RWPE1 (cell line): ENCODE measurements around the gene MTHFD1L.

ENCODE experiments used
- CTCF ChIA-PET: fragments of 350-600 bp; sonication (Branson Sonifier 250); formaldehyde crosslinking; extraction: SDS; loops from one replicate; lab custom pipeline; 2021; lab: Yijun Ruan, JAX
- POLR2A ChIA-PET: fragments of 400-600 bp; formaldehyde crosslinking; extraction: SDS; loops from one replicate; lab custom pipeline; 2020; ENCODE audit warnings: antibody characterized with exemption; ENCODE audit not compliant: low non-redundant PET; lab: Yijun Ruan, JAX
- DNase-seq: peaks from one replicate; pipeline ENCODE4 v3.0.0; 2012; ENCODE audit warnings: low spot score
- H3K27ac ChIP-seq: fragments of 450-650 bp; 2 replicates; pipeline ENCODE4 v1.5.1; 2017
- CTCF ChIP-seq: fragments of 450-650 bp; conservative IDR thresholded peaks from 2 replicates; pipeline ENCODE4 v1.5.1; 2017; ENCODE audit warnings: low read depth, mild to moderate bottlenecking

The MTHFD1L gene

GRCh38 chr6:151065027-151065815 is 199.7 kb downstream of the MTHFD1L start:
- ChIA-PET CTCF (interaction anchor here (0.6 to 1.0 kb wide), 2 partner anchors 13 to 47 kb away, joined by 3 read pairs; no protein-coding TSS in a partner anchor), POLR2A (no interaction called here)
- no peak for DNase-seq
- TF ChIP-seq CTCF, result no peak
- no peak overlapping the region for H3K27ac ChIP-seq

GRCh38 chr6:151067684-151068596 is 202.4 kb downstream of the MTHFD1L start:
- peak overlapping the region; percentile 80 for H3K27ac ChIP-seq
- peak; percentile 68 for DNase-seq
- no peak for TF ChIP-seq CTCF
- ChIA-PET POLR2A (no interaction called here), CTCF (interaction anchor here (0.7 to 1.1 kb wide), 3 partner anchors 53 to 142 kb away, joined by 3 to 4 read pairs (median 3); no protein-coding TSS in a partner anchor)

- no peak for TF ChIP-seq CTCF
- no peak overlapping the region for H3K27ac ChIP-seq
- ChIA-PET CTCF (no interaction called here), POLR2A (no interaction called here)
- DNase-seq, result no peak
These were observed 203.3 kb downstream of the MTHFD1L start for GRCh38 chr6:151068761-151069312.

GRCh38 chr6:151069641-151070040 is 204.1 kb downstream of the MTHFD1L start:
- TF ChIP-seq CTCF, result no peak
- POLR2A ChIA-PET, result no interaction called here
- DNase-seq, result no peak
- H3K27ac ChIP-seq, result no peak overlapping the region
- CTCF ChIA-PET, result no interaction called here

- no peak for TF ChIP-seq CTCF
- DNase-seq, result no peak
- H3K27ac ChIP-seq, result no peak overlapping the region
- ChIA-PET POLR2A (no interaction called here), CTCF (no interaction called here)
These were observed 205.1 kb downstream of the MTHFD1L start for GRCh38 chr6:151070631-151071051.

GRCh38 chr6:151071295-151071694 is 205.8 kb downstream of the MTHFD1L start:
- DNase-seq, result no peak
- TF ChIP-seq CTCF, result no peak
- CTCF ChIA-PET, result no interaction called here
- POLR2A ChIA-PET, result no interaction called here
- H3K27ac ChIP-seq, result no peak overlapping the region
